Heart left ventricle (tissue), 13 donors: ENCODE results near the gene ZBTB45.

Source experiments
- CTCF ChIP-seq, 12 donors: fragments of 200-600 bp; sonication (generic) in 4 of 12; IDR thresholded peaks; one replicate each; pipeline versions ENCODE4 v1.5.0 to v1.8.0; 2018 to 2022; ENCODE audit warnings: antibody characterized with exemption in 12 of 12, mild to moderate bottlenecking in 5 of 12
- POLR2A ChIP-seq, 2 donors: fragments of 450-650 bp; IDR thresholded peaks; one replicate each; pipeline ENCODE4 v1.6.1; 2017; ENCODE audit warnings: antibody characterized with exemption in 2 of 2, mild to moderate bottlenecking in 2 of 2, moderate library complexity in 2 of 2
- donor health status: ischemic (EF 13 %, LVEDD 7.1; RV severe dilation, severe dysfunction).
- donor health status: DM: no; HTN: yes; CAD: no.
- donor health status: DM: no; HTN: no; CAD: no.
- donor health status: ischemic (EF 25% LVEDD 6.9; RV normal size, moderate dysfunction).
- donor health status: ischemic (EF 25% LVEDD 5.7; RV mildly dilated, moderate dysfunction).
- donor health status: ischemic (EF 35%, LVEDD 5.7; RV mildly dilated, moderate dysfunction).
- donor health status: nonischemic (EF 11% LVEDD 7.7; RV severe dilation, severe dysfunction).
- donor health status: DM: yes; HTN: yes; CAD: no.
- donor health status: PGD.
- donor health status: ischemic (EF 29% LVEDD 5.4; RV normal size, mild dysfunction).
- donor health status: nonischemic (EF 23%, LVEDD 6.1; RV moderate dilation, normal function).

- TF ChIP-seq CTCF (IDR thresholded peaks at IDR 0.05) (no peak), POLR2A (IDR thresholded peaks at IDR 0.05) (no peak)
These were observed 45.2 kb downstream of the ZBTB45 start for GRCh38 chr19:58474291-58474996.
